GM12891 (cell line): ENCODE measurements around the gene MAPK4.

Experiments
- POLR2A ChIP-seq: IDR thresholded peaks from 2 replicates; pipeline ENCODE4 v1.6.1; 2011; ENCODE audit warnings: low read depth, low read length, control low read depth
- POLR2AphosphoS5 ChIP-seq: IDR thresholded peaks from 2 replicates; pipeline ENCODE4 v1.6.1; 2011; ENCODE audit warnings: low read depth, low read length, control low read depth
- TAF1 ChIP-seq: IDR thresholded peaks from 2 replicates; pipeline ENCODE4 v1.6.1; 2011; ENCODE audit warnings: low read depth, low read length, control low read depth

- TF ChIP-seq POLR2AphosphoS5 (no peak), POLR2A (no peak), TAF1 (no peak)
Observed at GRCh38 chr18:50644146-50644545, 84.3 kb downstream of the MAPK4 start.
